Fibroblast of the aortic adventitia (primary cell): ENCODE data around the gene GCK. TPM values are rescaled to one million over a fixed set of nuclear protein-coding genes. Genes with fewer than 3 reads are reported as not detected.

Source experiments
- DNase-seq: peaks from one replicate; pipeline ENCODE4 v3.0.0-alpha.2; 2010; ENCODE audit warnings: low read depth
- H3K4me3 ChIP-seq: 2 replicates; pipeline ENCODE4 v1.5.1; 2011; ENCODE audit warnings: low read depth, mild to moderate bottlenecking, control low read depth, low read length, moderate library complexity
- CTCF ChIP-seq: IDR thresholded peaks from 2 replicates; pipeline ENCODE4 v1.5.1; 2011; ENCODE audit warnings: mild to moderate bottlenecking, low read length, control low read depth, inconsistent platforms; ENCODE audit not compliant: insufficient read depth
- small RNA-seq: library from RNA; depleted of rRNA; stranded (forward); fragments of <200 nt; gene quantifications from one replicate; pipeline ENCODE3, GENCODE V24; 2012
- total RNA-seq: library from RNA; depleted of rRNA; stranded (reverse); fragments of >200 nt; gene quantifications from 2 replicates; pipeline ENCODE4 v1.2.3, GENCODE V29; 2012; ENCODE audit warnings: low replicate concordance

Gene GCK
- total RNA-seq, 1 donor: 0.36 TPM

GRCh38 chr7:44096326-44096881 is 92.8 kb downstream of the GCK start:
- TF ChIP-seq CTCF: no peak
- no peak for DNase-seq
- H3K4me3 ChIP-seq: no peak overlapping the region

GRCh38 chr7:44095781-44096180 is 93.5 kb downstream of the GCK start:
- DNase-seq: no peak
- TF ChIP-seq CTCF: no peak
- no peak overlapping the region for H3K4me3 ChIP-seq

- TF ChIP-seq CTCF: no peak
- DNase-seq: peak; percentile 54
- no peak overlapping the region for H3K4me3 ChIP-seq
Measured at GRCh38 chr7:44094883-44095592, 94.2 kb downstream of the GCK start.

GRCh38 chr7:44094365-44094764 is 94.9 kb downstream of the GCK start:
- H3K4me3 ChIP-seq: no peak overlapping the region
- no peak for TF ChIP-seq CTCF
- no peak for DNase-seq

Small RNAs within 50 kb of the gene (small RNA-seq; reads per million reads assigned to genes)
- not detected for gene RNA5SP230

Other genes with a start within 250 kb of the GCK start
- not detected in 2 replicates for gene SPDYE1, start 191.5 kb downstream of the GCK start, total RNA-seq
- gene DBNL, start 144.7 kb downstream of the GCK start, total RNA-seq: 73.0 and 110 TPM in 2 replicates
- not detected in 2 replicates for gene PGAM2, start 123.9 kb downstream of the GCK start, total RNA-seq
- 18.1 and 59.9 TPM in 2 replicates for gene POLM, start 106.9 kb downstream of the GCK start, total RNA-seq
- gene AEBP1, start 85.1 kb downstream of the GCK start, total RNA-seq: 168 and 234 TPM in 2 replicates
- gene POLD2, start 65.9 kb downstream of the GCK start, total RNA-seq: 66.6 and 87.9 TPM in 2 replicates
- gene MYL7, start 48.1 kb downstream of the GCK start, total RNA-seq: not detected in 2 replicates
- gene YKT6, start 11.5 kb upstream of the GCK start, total RNA-seq: 72.0 and 99.4 TPM in 2 replicates
- gene CAMK2B, start 136.2 kb upstream of the GCK start, total RNA-seq: 6.4 TPM in 1 of 2 replicates, not detected in the other